Omental fat pad (tissue), 4 donors: Measurements from ENCODE around the gene ETV4. TPM values are rescaled to one million over a fixed set of nuclear protein-coding genes. Genes with fewer than 3 reads are reported as not detected.

Source experiments
- ATAC-seq: fragments of 150-250 bp; one replicate; pipeline ENCODE4 v1.9.1; 2016; ENCODE audit warnings: mild to moderate bottlenecking, moderate library complexity; ENCODE audit not compliant: low FRiP score
- DNase-seq: peaks from one replicate; pipeline ENCODE4 v3.0.0-alpha.2; 2019; ENCODE audit warnings: low spot score
- CTCF ChIP-seq, 3 donors: fragments of 450-650 bp; IDR thresholded peaks; one replicate each; pipeline ENCODE4 v1.5.1; 2016 to 2017; ENCODE audit warnings: antibody characterized with exemption in 3 of 3, mild to moderate bottlenecking in 3 of 3, moderate library complexity in 2 of 3
- total RNA-seq, 4 donors: library from RNA; depleted of rRNA; stranded (reverse); fragments of >200 nt; gene quantifications; one replicate each; pipeline ENCODE4 v1.1.0, GENCODE V29; 2016

The ETV4 gene
- total RNA-seq, 4 donors from 2014 or later = 0.37 to 1.3 TPM; not detected in 2

GRCh38 chr17:43573579-43574321, 27.6 kb upstream of the ETV4 start:
- no peak for ATAC-seq
- DNase-seq = no peak
- TF ChIP-seq CTCF (IDR thresholded peaks at IDR 0.05) = no peak

GRCh38 chr17:43572368-43572980, 26.3 kb upstream of the ETV4 start:
- TF ChIP-seq CTCF (IDR thresholded peaks at IDR 0.05) = no peak
- DNase-seq (no peak), ATAC-seq (no peak)

GRCh38 chr17:43570518-43570928, 24.4 kb upstream of the ETV4 start:
- TF ChIP-seq CTCF (IDR thresholded peaks at IDR 0.05) = no peak
- no peak for DNase-seq
- ATAC-seq = no peak

- no peak for TF ChIP-seq CTCF (IDR thresholded peaks at IDR 0.05)
- ATAC-seq (no peak), DNase-seq (no peak)
Measured at GRCh38 chr17:43568506-43569082, 22.5 kb upstream of the ETV4 start.

GRCh38 chr17:43563600-43564594, 17.8 kb upstream of the ETV4 start:
- DNase-seq (no peak), ATAC-seq (no peak)
- TF ChIP-seq CTCF (IDR thresholded peaks at IDR 0.05) = no peak

GRCh38 chr17:43562679-43563599, 16.8 kb upstream of the ETV4 start:
- DNase-seq (no peak), ATAC-seq (peak; percentile 47)
- no peak for TF ChIP-seq CTCF (IDR thresholded peaks at IDR 0.05)
